Lower lobe of right lung (tissue), 2 donors: ENCODE results near the gene CHSY1. TPM values are rescaled to one million over a fixed set of nuclear protein-coding genes. Genes with fewer than 3 reads are reported as not detected.
A peak's percentile ranks its signal among the peaks of the same experiment; 100 is the strongest.

Experiments
- ATAC-seq, 2 donors: fragments of 200-7000 bp; cut with Tn5 transposase; one replicate each; pipeline ENCODE4 v1.9.1; 2020 to 2022; ENCODE audit warnings: mild to moderate bottlenecking in 2 of 2, moderate library complexity in 2 of 2
- DNase-seq: peaks from one replicate; pipeline ENCODE4 v3.0.0-alpha.2; 2020
- H3K27ac ChIP-seq: fragments of 200-600 bp; one replicate; pipeline ENCODE4 v1.8.0; 2022
- H3K27me3 ChIP-seq: fragments of 200-600 bp; one replicate; pipeline ENCODE4 v1.8.0; 2022; ENCODE audit warnings: low read depth
- H3K36me3 ChIP-seq: fragments of 200-600 bp; one replicate; pipeline ENCODE4 v1.8.0; 2022; ENCODE audit warnings: mild to moderate bottlenecking
- H3K4me1 ChIP-seq: fragments of 200-600 bp; one replicate; pipeline ENCODE4 v1.8.0; 2022
- H3K4me3 ChIP-seq: fragments of 200-600 bp; one replicate; pipeline ENCODE4 v1.8.0; 2022; ENCODE audit warnings: mild to moderate bottlenecking
- H3K9me3 ChIP-seq: fragments of 200-600 bp; one replicate; pipeline ENCODE4 v1.8.0; 2022
- CTCF ChIP-seq: fragments of 200-600 bp; IDR thresholded peaks from one replicate; pipeline ENCODE4 v1.8.0; 2022; ENCODE audit warnings: antibody characterized with exemption, mild to moderate bottlenecking
- intact Hi-C: fragments of 100-400 bp; cut with DNase I; formaldehyde crosslinking; loops from one replicate; pipeline ENCODE4 v1.11.0; 2022
- total RNA-seq: library from RNA; stranded (reverse); fragmentation: NEBNext Ultra II Directional; extraction: Animal tissue kit (Norgen Biotek cat#: 25700); gene quantifications from one replicate; pipeline ENCODE4 v1.2.1, GENCODE V29; 2021
- donor health status: DM: no; HTN: yes; CAD: no; lungs with severe emphysema.

CHSY1 gene
- total RNA-seq, 1 donor from 2014 or later, result 25.6 TPM

- Histone ChIP-seq H3K27me3 (no peaks in the 10 kb centered on the region), H3K4me3 (no peak overlapping the region), H3K4me1 (peaks cover 82% of the 10 kb centered on the region), H3K9me3 (no peaks in the 10 kb centered on the region), H3K36me3 (no peaks in the 10 kb centered on the region), H3K27ac (no peak overlapping the region)
- DNase-seq (no peak), ATAC-seq (no peak)
- no peak for TF ChIP-seq CTCF
- intact Hi-C loops, result no loop called here
These were observed 66.1 kb downstream of the CHSY1 start for GRCh38 chr15:101185770-101186169.

GRCh38 chr15:101185336-101185735 lies 66.5 kb downstream of the CHSY1 start:
- Histone ChIP-seq H3K36me3 (no peaks in the 10 kb centered on the region), H3K4me3 (no peak overlapping the region), H3K9me3 (no peaks in the 10 kb centered on the region), H3K27me3 (no peaks in the 10 kb centered on the region), H3K27ac (no peak overlapping the region), H3K4me1 (peaks cover 79% of the 10 kb centered on the region)
- ATAC-seq, result no peak
- DNase-seq, result no peak
- intact Hi-C loops, result no loop called here
- no peak for TF ChIP-seq CTCF

GRCh38 chr15:101184830-101185229 lies 67.0 kb downstream of the CHSY1 start:
- ATAC-seq (no peak), DNase-seq (no peak)
- H3K27ac ChIP-seq, result peak overlapping the region; percentile 67
- H3K4me1 ChIP-seq, result peaks cover 74% of the 10 kb centered on the region
- no peaks in the 10 kb centered on the region for H3K36me3 ChIP-seq
- H3K9me3 ChIP-seq, result no peaks in the 10 kb centered on the region
- intact Hi-C loops, result no loop called here
- no peak overlapping the region for H3K4me3 ChIP-seq
- no peak for TF ChIP-seq CTCF
- no peaks in the 10 kb centered on the region for H3K27me3 ChIP-seq

- Histone ChIP-seq H3K9me3 (no peaks in the 10 kb centered on the region), H3K27ac (peak overlapping the region; percentile 67), H3K4me1 (peaks cover 73% of the 10 kb centered on the region), H3K36me3 (no peaks in the 10 kb centered on the region), H3K4me3 (no peak overlapping the region), H3K27me3 (no peaks in the 10 kb centered on the region)
- intact Hi-C loops, result no loop called here
- ATAC-seq, result peak in 1 of 2 donors; percentile 6
- DNase-seq, result no peak
- TF ChIP-seq CTCF, result no peak
These were observed 67.9 kb downstream of the CHSY1 start for GRCh38 chr15:101183931-101184305.

GRCh38 chr15:101183226-101183930 lies 68.5 kb downstream of the CHSY1 start:
- no peaks in the 10 kb centered on the region for H3K9me3 ChIP-seq
- intact Hi-C loops, result no loop called here
- no peaks in the 10 kb centered on the region for H3K27me3 ChIP-seq
- ATAC-seq (peak; percentile 25 to 48), DNase-seq (no peak)
- no peak overlapping the region for H3K27ac ChIP-seq
- TF ChIP-seq CTCF, result no peak
- no peak overlapping the region for H3K4me3 ChIP-seq
- H3K4me1 ChIP-seq, result peaks cover 68% of the 10 kb centered on the region
- H3K36me3 ChIP-seq, result peaks cover 5% of the 10 kb centered on the region
